Stimulated activated CD8-positive, alpha-beta memory T cell treated with anti-CD3 and anti-CD28 coated beads, Interleukin-2, amount 100 ng/mL, for 1 hour (primary cell): ENCODE measurements around the gene SPARCL1.
A peak's percentile ranks its signal among the peaks of the same experiment; 100 is the strongest.
"Not testable (repeated sequence)": the region's sequence is repeated elsewhere in the genome, so short reads cannot be mapped to it uniquely, and the experiment has no call there.

Experiments
- DNase-seq, 2 donors: peaks; one replicate each; pipeline ENCODE4 v3.0.0-alpha.2; 2020; ENCODE audit warnings: low read depth in 2 of 2

Gene SPARCL1, protein sequence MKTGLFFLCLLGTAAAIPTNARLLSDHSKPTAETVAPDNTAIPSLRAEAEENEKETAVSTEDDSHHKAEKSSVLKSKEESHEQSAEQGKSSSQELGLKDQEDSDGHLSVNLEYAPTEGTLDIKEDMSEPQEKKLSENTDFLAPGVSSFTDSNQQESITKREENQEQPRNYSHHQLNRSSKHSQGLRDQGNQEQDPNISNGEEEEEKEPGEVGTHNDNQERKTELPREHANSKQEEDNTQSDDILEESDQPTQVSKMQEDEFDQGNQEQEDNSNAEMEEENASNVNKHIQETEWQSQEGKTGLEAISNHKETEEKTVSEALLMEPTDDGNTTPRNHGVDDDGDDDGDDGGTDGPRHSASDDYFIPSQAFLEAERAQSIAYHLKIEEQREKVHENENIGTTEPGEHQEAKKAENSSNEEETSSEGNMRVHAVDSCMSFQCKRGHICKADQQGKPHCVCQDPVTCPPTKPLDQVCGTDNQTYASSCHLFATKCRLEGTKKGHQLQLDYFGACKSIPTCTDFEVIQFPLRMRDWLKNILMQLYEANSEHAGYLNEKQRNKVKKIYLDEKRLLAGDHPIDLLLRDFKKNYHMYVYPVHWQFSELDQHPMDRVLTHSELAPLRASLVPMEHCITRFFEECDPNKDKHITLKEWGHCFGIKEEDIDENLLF

DNA sequence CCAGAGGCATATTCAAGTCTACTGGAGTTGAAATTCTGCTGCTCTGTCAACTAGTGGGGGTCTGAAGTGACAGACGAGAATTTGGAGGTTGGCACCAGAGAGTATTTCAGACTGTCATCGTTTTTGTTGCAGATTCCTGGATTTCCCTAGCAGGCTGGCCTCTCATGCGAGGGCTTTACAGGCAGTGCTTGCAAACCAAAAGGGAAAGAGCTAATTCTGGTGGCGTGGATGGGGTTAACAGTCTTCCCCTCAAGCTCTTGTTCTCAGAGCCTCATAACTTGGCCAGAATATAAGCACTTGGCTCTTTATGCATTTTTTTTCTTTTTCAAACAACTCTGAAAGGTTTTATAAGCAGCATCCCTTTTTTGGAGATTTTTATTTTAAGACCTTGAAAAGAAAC is at the start of gene SPARCL1:
Gene SPARCL1 (minus strand): TSS at position 190 of the 400 bp plus-strand sequence. CDS start 29,802 bp downstream, outside the sequence.
- no peak for DNase-seq

GRCh38 chr4:87575983-87576382 is 46.8 kb upstream of the SPARCL1 start:
- DNase-seq = no peak

DNA sequence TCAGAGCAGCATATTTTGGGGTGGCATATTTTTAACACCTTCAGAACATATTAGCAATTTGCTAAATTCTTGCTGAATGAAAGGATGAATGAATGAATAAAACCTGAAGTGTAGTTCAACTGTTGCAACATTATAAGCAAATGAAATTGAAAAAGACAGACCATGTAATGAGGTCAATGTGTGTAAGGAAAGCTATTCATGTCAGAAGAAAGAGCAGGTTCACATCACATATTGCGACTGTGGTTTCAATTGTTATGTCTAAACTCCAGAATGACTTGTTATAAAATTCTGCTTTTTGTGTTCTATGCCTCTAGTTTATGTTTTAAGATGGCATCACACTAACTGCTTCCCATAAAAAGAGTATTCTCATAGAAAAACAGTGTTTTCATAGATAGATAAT is 46.2 kb upstream of the SPARCL1 start:
- DNase-seq = no peak

DNA sequence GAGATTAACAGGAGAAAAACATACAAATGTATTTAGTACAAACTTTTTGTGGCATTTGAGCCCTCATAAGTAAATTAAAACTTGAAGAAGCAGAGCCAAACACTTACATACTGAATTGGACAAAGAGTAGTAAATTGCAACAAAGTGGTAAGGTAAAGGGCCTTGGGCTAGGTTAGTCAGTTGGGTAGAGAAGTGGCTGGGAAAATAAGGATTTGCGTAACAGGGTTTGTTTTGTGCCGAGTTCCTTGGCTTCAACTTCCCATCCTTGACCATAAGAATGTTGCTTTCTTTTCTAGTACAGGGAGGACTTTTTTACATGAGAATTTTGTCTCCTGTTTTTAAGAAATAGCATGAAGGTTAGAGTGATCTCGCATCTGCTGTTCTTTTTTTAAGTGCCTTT is 45.8 kb upstream of the SPARCL1 start:
- DNase-seq = no peak

DNA sequence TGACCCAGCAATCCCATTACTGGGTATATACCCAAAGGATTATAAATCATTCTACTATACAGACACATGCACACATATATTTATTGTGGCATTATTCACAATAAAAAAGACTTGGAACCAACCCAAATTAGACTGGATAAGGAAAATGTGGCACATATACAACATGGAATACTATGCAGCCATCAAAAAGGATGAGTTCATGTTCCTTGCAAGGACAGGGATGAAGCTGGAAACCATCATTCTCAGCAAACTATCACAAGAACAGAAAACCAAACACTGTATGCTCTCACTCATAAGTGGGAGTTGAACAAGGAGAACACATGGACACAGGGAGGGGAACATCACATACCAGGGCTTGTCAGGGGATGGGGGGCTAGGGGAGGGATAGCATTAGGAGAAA is 45.2 kb upstream of the SPARCL1 start:
- DNase-seq = not testable (repeated sequence)

DNA sequence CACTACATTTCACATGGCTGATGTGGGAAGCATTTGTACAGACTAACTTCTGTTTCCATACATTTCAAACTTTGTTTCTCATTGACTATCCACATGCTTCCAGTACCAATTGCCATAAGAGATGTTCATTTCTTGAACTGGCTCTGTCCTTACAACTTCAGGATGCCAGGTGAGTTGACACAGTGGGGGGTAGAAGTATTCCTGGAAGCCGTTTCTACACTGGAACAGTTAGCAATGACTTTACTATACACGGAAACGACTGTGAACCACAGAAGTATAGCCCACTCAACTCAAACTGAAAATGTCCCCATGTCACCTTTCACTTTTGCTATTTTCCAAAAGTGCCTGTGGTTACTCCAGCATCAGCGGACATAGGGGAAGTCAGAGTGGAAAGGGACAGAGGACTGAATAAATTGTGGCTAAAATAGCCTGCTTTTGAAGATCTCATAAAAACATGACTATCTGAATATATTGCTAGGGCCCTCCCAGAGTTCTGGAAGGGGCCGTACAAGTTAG is 41.2 kb upstream of the SPARCL1 start:
- DNase-seq = no peak

- no peak for DNase-seq
These were observed 38.0 kb upstream of the SPARCL1 start for GRCh38 chr4:87567191-87567590.

- no peak for DNase-seq
These were observed 37.1 kb upstream of the SPARCL1 start for GRCh38 chr4:87566276-87566675.

- no peak for DNase-seq
These were observed 36.6 kb upstream of the SPARCL1 start for GRCh38 chr4:87565746-87566145.

GRCh38 chr4:87560802-87561201 is 31.6 kb upstream of the SPARCL1 start:
- no peak for DNase-seq

- peak; percentile 1 to 10 for DNase-seq
These were observed 30.1 kb upstream of the SPARCL1 start for GRCh38 chr4:87559090-87559837.

DNA sequence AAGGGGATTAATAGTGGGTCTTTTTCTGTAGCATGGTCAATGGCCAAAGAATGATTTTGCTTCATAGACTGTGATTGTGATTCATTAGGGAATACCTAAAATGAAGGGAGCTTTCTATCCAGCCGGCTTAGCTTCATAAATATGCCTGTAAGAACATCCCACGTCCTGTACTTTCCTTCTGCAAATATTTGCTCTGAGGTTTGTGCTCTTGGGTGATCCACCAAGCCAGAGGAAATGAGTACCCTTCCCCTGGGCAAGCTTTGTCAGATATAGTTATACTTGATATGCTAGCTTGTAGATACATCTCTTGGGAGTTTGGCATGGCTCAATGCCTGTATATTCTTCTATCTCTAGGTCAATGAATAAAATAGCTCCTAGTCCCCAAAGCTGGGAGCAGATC is 28.2 kb upstream of the SPARCL1 start:
- no peak for DNase-seq

- no peak for DNase-seq
These were observed 26.8 kb upstream of the SPARCL1 start for GRCh38 chr4:87555773-87556619.

- DNase-seq = no peak
These were observed 24.0 kb upstream of the SPARCL1 start for GRCh38 chr4:87553182-87553581.

DNA sequence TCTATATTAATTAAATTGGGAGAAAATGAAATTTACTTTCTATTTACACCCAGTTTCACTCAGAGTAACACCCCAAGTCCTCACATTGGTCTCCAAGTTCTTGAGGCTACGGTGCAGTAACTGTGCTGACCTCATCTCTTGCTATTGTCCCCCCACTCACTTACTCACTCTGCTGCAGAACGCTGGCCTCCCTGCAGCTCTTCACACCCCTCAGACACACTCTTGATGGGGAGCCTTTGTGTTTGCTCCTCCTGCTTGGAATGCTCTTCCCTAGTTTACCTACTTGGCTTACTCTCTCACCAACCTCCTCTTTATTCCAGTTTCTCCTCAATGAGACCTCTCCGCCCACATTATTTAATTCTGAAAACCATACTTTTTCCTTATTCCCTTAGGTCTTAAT is 22.2 kb upstream of the SPARCL1 start:
- no peak for DNase-seq

GRCh38 chr4:87547016-87547708 is 18.0 kb upstream of the SPARCL1 start:
- DNase-seq = no peak

- no peak for DNase-seq
These were observed 15.9 kb upstream of the SPARCL1 start for GRCh38 chr4:87545052-87545451.

- no peak for DNase-seq
These were observed 14.8 kb upstream of the SPARCL1 start for GRCh38 chr4:87543835-87544461.

GRCh38 chr4:87542734-87543312 is 13.6 kb upstream of the SPARCL1 start:
- DNase-seq = no peak
